ENCODE results near the gene FUT4.
"Not testable (repeated sequence)": the region's sequence is repeated elsewhere in the genome, so short reads cannot be mapped to it uniquely, and the experiment has no call there.

The FUT4 gene

GRCh38 chr11:94533696-94534630 lies 9.8 kb upstream of the FUT4 start:
- DNase-seq: no peak

DNA sequence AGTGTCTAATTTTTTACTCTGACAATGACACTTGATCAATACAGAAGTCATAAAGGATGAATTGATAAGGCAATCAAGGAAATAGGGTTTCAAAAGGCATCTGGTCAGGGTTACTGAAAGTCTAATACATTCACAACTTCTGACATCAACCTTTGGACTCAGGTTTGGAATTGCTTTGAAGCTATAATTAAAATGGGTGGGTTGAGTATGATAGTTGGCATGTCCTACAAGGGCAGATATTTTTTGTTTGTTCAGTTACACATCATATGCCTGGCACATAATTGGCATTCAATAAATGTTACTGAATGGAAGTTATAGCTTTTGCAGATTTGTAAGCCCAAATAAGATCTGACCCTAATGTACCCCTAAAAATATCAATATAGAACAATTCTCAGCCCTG lies 7.3 kb upstream of the FUT4 start:
- DNase-seq: no peak

- DNase-seq: no peak
Observed at GRCh38 chr11:94537031-94537600, 6.6 kb upstream of the FUT4 start.

GRCh38 chr11:94539420-94539819 lies 4.3 kb upstream of the FUT4 start:
- DNase-seq: no peak

- DNase-seq: no peak
Observed at GRCh38 chr11:94544646-94545263, 1.0 kb downstream of the FUT4 start.

- DNase-seq: no peak
Observed at GRCh38 chr11:94545264-94546161, 1.8 kb downstream of the FUT4 start.

DNA sequence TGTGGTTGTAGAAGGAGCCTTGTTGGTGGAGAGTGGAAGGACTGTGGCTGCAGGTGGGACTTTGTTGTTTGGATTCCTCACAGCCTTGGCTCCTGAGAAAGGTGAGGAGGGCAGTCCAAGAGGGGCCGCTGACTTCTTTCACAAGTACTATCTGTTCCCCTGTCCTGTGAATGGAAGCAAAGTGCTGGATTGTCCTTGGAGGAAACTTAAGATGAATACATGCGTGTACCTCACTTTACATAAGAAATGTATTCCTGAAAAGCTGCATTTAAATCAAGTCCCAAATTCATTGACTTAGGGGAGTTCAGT lies 2.4 kb downstream of the FUT4 start:
- DNase-seq: no peak

DNA sequence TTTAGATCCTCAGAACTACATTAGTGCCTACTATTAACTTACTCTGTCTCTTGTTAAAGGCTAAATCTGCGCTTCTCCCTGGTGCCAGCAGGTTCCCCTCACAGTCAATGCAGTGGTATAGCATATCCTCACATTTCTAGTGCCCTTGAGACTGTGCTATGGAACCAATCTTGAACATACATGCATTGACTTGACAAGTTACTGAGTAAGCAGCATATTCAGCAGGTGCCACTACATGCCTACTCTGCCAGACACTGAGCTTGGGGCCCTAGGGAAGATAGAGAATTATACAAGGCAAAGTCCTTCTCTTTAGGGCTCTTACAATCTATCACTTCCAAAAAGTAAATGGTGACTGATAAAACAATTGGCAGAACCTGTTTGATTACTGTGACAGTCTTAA lies 3.2 kb downstream of the FUT4 start:
- no peak for DNase-seq

DNA sequence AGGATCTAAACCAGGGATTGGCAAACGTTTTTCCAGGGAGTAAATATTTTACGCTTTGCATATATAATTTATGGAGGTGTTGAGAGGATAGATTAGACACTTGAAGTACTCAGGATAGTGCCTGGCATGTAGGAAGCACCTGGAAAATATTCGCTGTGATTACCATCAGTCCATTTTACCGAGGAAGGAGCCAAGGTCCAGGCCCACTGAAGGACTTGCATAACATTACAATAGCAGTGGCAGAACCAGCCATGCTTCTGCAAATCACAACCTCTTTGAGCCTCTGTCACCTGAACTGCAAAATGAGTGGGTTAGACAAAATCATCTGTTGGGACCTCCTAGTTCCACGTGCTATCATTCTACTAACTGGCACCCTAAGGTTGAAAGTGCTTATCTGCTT lies 5.4 kb downstream of the FUT4 start:
- DNase-seq: no peak

DNA sequence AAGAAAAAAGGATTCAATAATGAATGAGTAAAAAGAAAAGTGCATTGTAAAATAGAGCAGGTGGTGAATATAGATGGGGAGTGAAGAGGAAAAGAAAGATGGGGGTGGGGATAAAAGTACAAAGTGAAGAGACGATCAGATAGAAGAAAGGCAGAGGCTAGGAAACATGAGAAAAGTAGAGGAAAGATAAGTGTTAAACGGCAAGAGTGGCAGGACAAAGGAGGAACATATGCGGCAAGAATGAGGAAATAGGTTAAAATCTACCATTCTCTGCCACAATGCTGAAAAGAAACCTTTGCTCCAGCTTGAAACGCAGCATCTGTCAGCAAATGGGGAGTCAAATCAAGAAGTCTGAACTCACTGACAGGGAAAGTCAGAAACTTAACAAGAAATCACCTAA lies 6.8 kb downstream of the FUT4 start:
- DNase-seq: no peak

GRCh38 chr11:94553938-94554337 lies 10.2 kb downstream of the FUT4 start:
- DNase-seq: no peak

- DNase-seq: not testable (repeated sequence)
Observed at GRCh38 chr11:94555752-94556329, 12.1 kb downstream of the FUT4 start.

DNA sequence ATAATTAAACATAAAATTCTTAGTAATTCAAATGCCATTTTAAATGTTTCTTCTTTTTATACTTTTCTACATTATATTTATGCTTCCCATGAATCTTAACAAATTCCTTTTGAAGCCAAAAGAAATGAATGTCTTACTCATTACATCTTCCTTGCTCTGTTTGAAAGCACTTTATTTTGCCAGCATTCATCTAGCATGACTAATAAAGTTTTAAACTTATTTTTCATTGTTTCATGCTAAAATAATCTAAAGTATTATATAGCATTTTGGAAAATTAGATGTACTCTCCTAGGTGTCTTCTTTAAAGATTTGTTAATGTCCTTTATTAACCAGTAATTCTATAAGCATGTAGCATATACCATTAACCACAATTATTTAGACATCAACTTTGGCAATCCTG lies 13.7 kb downstream of the FUT4 start:
- no peak for DNase-seq

DNA sequence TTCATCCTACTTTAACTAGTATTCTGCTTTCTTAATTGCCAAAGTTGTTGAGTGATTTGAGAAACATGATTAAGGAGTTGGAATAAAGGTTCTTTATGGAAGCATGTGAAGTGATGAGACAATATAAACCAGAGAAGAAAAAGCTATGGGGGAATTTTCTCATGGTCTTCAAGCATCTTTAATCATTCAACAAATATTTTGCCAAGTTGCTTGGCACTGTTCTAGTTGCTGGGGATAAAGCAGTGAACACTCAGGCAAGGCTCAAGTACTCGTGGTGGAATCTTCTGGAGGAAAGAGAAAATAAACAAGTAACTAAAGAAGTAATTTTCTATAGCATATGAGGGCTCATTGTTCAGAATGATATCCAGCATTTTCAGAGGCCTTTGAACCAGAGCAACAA lies 14.3 kb downstream of the FUT4 start:
- DNase-seq: no peak

DNA sequence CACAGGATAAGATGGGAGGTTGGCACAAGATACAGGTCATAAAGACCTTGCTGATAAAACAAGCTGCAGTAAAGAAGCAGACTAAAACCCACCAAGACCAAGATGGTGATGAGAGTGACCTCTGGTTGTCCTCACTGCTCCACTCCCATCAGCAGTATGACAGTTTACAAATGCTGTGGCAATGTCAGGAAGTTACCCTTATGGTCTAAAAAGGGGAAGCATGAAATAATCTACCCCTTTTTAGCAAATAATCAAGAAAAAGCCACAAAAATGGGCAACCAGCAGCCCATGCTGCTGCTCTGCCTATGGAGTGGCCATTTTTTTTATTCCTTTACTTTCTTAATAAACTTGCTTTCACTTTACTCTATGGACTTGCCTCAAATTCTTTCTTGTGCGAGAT lies 14.7 kb downstream of the FUT4 start:
- no peak for DNase-seq

GRCh38 chr11:94558932-94559331 lies 15.2 kb downstream of the FUT4 start:
- no peak for DNase-seq

DNA sequence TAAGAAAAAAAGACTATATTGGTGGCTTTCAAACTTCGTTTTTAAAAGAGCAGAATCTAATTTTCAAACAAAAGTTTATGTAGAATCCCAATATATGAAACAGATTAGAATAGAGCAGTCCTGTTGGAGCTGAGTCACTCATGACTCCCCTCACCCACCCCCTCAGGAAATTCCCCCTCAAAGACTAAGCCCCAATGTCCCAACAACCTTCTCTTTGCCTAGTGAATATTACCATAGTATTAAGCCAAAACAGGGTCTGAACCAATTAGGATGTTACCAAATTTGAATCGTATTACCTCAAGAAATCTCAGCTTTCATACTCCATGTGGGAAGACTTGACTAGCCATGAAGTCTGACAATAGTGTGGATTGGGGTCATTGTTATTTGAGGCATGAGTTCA lies 15.6 kb downstream of the FUT4 start:
- no peak for DNase-seq

GRCh38 chr11:94560834-94561233 lies 17.1 kb downstream of the FUT4 start:
- DNase-seq: no peak

DNA sequence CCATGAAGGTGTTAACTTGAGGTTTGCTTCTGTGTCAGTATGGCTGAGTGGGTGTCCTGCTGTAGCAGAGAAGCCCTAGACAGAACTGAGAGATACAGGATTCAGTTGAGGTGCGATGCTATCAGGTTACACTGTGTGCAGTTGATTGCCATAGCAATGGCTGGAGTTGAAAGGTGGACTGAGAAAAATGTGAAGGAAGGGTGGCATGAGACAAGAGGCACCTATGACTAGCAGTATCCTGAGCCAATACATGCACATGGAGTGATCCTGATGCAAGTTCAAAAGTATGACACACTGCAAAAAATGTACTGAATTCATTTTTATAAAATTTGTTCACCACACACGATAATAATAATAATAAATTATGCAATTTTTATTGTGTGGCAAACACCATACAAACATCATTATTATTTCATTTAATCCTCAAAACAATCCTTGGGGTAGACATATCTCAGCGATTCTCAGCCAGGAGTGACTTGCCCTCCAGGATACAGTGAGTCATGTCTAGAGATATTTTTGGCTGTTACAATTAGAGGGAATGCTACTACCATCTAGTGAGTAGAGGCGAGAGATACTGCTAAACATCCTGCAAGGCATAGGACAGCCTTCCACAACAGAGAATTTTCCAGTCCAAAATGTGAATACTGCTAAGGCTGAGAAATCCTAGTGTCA lies 19.6 kb downstream of the FUT4 start:
- DNase-seq: no peak

DNA sequence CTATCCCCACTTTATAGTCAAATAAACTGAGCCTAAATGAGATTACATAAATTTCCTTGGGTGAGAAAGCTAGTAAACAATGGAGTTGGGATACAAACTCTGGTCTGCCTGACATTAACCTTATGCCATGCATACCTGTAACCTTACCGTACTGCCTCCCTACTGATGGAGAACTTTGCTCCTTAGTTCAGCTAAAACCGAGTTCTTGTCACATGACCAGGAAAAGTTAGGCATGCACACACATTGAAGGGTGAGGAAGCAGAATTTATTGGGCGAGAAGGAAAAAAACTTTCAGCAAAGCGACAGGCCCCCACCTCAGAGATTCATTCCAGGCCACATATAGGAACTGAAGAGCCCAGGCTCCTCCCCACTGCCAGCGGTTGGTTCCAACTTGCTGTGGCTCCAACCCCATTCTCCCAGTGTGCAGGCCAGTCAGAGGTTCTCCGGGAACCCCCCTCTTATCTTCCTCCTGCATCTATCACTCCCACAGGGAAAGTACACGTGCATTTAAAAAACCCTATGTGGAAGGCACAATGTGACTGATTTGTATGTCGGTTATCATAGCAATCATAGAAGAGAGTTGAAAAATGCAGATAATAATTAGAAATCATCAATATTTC lies 20.2 kb downstream of the FUT4 start:
- no peak for DNase-seq

DNA sequence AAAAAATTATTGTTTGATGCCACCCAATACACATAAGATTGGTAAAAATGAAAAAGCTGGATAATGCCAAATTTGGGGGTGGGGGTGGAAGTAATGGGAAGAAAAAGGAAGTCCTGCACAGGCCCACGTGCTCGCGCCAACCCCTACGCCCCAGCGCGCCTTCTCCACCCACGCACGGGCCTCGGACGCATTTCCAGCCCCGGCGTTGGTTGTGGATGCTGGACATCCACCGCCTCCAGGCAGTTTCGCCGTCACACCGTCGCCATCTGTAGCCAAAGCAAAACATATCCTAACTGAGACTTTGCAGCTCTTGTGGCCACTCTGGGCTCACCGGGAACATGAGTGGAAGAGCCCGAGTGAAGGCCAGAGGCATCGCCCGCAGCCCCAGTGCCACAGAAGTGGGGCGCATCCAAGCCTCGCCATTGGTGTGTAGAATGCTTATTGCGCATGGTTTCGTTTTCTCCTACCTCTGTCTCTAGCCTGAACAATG lies 23.5 kb downstream of the FUT4 start, which contains the start of gene PIWIL4:
Gene PIWIL4 (plus strand): TSS at position 188 of the 490 bp plus-strand sequence. CDS start 151 bp downstream, at position 339.
- no peak for DNase-seq

GRCh38 chr11:94568200-94568599 lies 24.5 kb downstream of the FUT4 start:
- no peak for DNase-seq

Measured in NCI-H748 treated with DMSO at 0.1 percent for 48 hours (cell line).